Lower lobe of right lung (tissue), 2 donors: ENCODE data around the gene TNFRSF12A. TPM values are rescaled to one million over a fixed set of nuclear protein-coding genes. Genes with fewer than 3 reads are reported as not detected.

Source experiments
- ATAC-seq, 2 donors: fragments of 200-7000 bp; cut with Tn5 transposase; one replicate each; pipeline ENCODE4 v1.9.1; 2020 to 2022; ENCODE audit warnings: mild to moderate bottlenecking in 2 of 2, moderate library complexity in 2 of 2
- DNase-seq: peaks from one replicate; pipeline ENCODE4 v3.0.0-alpha.2; 2020
- H3K27ac ChIP-seq: fragments of 200-600 bp; one replicate; pipeline ENCODE4 v1.8.0; 2022
- H3K27me3 ChIP-seq: fragments of 200-600 bp; one replicate; pipeline ENCODE4 v1.8.0; 2022; ENCODE audit warnings: low read depth
- H3K36me3 ChIP-seq: fragments of 200-600 bp; one replicate; pipeline ENCODE4 v1.8.0; 2022; ENCODE audit warnings: mild to moderate bottlenecking
- H3K4me1 ChIP-seq: fragments of 200-600 bp; one replicate; pipeline ENCODE4 v1.8.0; 2022
- H3K4me3 ChIP-seq: fragments of 200-600 bp; one replicate; pipeline ENCODE4 v1.8.0; 2022; ENCODE audit warnings: mild to moderate bottlenecking
- H3K9me3 ChIP-seq: fragments of 200-600 bp; one replicate; pipeline ENCODE4 v1.8.0; 2022
- CTCF ChIP-seq: fragments of 200-600 bp; IDR thresholded peaks from one replicate; pipeline ENCODE4 v1.8.0; 2022; ENCODE audit warnings: antibody characterized with exemption, mild to moderate bottlenecking
- intact Hi-C: fragments of 100-400 bp; cut with DNase I; formaldehyde crosslinking; loops from one replicate; pipeline ENCODE4 v1.11.0; 2022
- total RNA-seq: library from RNA; stranded (reverse); fragmentation: NEBNext Ultra II Directional; extraction: Animal tissue kit (Norgen Biotek cat#: 25700); gene quantifications from one replicate; pipeline ENCODE4 v1.2.1, GENCODE V29; 2021
- donor health status: DM: no; HTN: yes; CAD: no; lungs with severe emphysema.

Gene TNFRSF12A
- total RNA-seq, 1 donor from 2014 or later: 28.8 TPM

GRCh38 chr16:3059723-3060242 is 39.6 kb downstream of the TNFRSF12A start:
- no peaks in the 10 kb centered on the region for H3K9me3 ChIP-seq
- TF ChIP-seq CTCF: no peak
- peak overlapping the region; percentile 86 for H3K27ac ChIP-seq
- peak overlapping the region; percentile 91 for H3K4me3 ChIP-seq
- intact Hi-C loops: no loop called here
- no peak for DNase-seq
- no peak for ATAC-seq
- no peaks in the 10 kb centered on the region for H3K27me3 ChIP-seq
- no peaks in the 10 kb centered on the region for H3K36me3 ChIP-seq
- peaks cover 33% of the 10 kb centered on the region for H3K4me1 ChIP-seq

- peak overlapping the region; percentile 86 for H3K27ac ChIP-seq
- DNase-seq (no peak), ATAC-seq (no peak)
- H3K9me3 ChIP-seq: no peaks in the 10 kb centered on the region
- intact Hi-C loops: no loop called here
- no peak overlapping the region for H3K4me3 ChIP-seq
- no peaks in the 10 kb centered on the region for H3K27me3 ChIP-seq
- no peak for TF ChIP-seq CTCF
- H3K4me1 ChIP-seq: peaks cover 41% of the 10 kb centered on the region
- no peaks in the 10 kb centered on the region for H3K36me3 ChIP-seq
Measured at GRCh38 chr16:3060339-3061127, 40.4 kb downstream of the TNFRSF12A start.

GRCh38 chr16:3062553-3062952 is 42.4 kb downstream of the TNFRSF12A start:
- no peak overlapping the region for H3K4me3 ChIP-seq
- H3K27me3 ChIP-seq: no peaks in the 10 kb centered on the region
- intact Hi-C loops: no loop called here
- no peaks in the 10 kb centered on the region for H3K36me3 ChIP-seq
- H3K4me1 ChIP-seq: peaks cover 45% of the 10 kb centered on the region
- ATAC-seq: no peak
- H3K9me3 ChIP-seq: no peaks in the 10 kb centered on the region
- DNase-seq: no peak
- no peak overlapping the region for H3K27ac ChIP-seq
- no peak for TF ChIP-seq CTCF

- Histone ChIP-seq H3K36me3 (peaks cover 4% of the 10 kb centered on the region), H3K9me3 (no peaks in the 10 kb centered on the region), H3K27ac (no peak overlapping the region), H3K4me3 (no peak overlapping the region), H3K4me1 (peaks cover 35% of the 10 kb centered on the region), H3K27me3 (no peaks in the 10 kb centered on the region)
- no peak for ATAC-seq
- intact Hi-C loops: no loop called here
- no peak for DNase-seq
- TF ChIP-seq CTCF: no peak
Measured at GRCh38 chr16:3063625-3064386, 43.6 kb downstream of the TNFRSF12A start.

- peak; percentile 78 to 89 for ATAC-seq
- peak within 1 kb of the TSS; percentile 59 for H3K4me3 ChIP-seq
Measured at GRCh38 chr16:3065069-3065741, 45.0 kb downstream of the TNFRSF12A start, which contains the start of gene IL32. TSS of gene IL32 (plus strand) at chr16:3065640. CDS start at chr16:3065812, 172 bp downstream.

More at GRCh38 chr16:3065069-3065741, 45.0 kb downstream of the TNFRSF12A start, which contains the start of gene IL32:
- H3K9me3 ChIP-seq: no peaks in the 10 kb centered on the region
- no peaks in the 10 kb centered on the region for H3K27me3 ChIP-seq
- H3K36me3 ChIP-seq: peaks cover 4% of the 10 kb centered on the region
- peak within 1 kb of the TSS; percentile 80 for H3K27ac ChIP-seq
- intact Hi-C loops: no loop called here
- TF ChIP-seq CTCF: no peak
- no peak for DNase-seq
- H3K4me1 ChIP-seq: peaks cover 27% of the 10 kb centered on the region
